WTC11 (cell line): ENCODE results near the gene JCHAIN. TPM values are rescaled to one million over a fixed set of nuclear protein-coding genes. Genes with fewer than 3 reads are reported as not detected.
A peak's percentile ranks its signal among the peaks of the same experiment; 100 is the strongest.
"Not testable (repeated sequence)": the region's sequence is repeated elsewhere in the genome, so short reads cannot be mapped to it uniquely, and the experiment has no call there.

Source experiments
- ATAC-seq: fragments of 200-7000 bp; cut with Tn5 transposase; 2 replicates; pipeline ENCODE4 v1.10.0; 2021; ENCODE audit warnings: mild to moderate bottlenecking, moderate library complexity
- CTCF ChIA-PET: fragments of 300-600 bp; sonication (Branson Sonifier 250); formaldehyde crosslinking; loops from one replicate; lab custom pipeline; 2021; ENCODE audit warnings: antibody characterized with exemption; lab: Charles Lee
- POLR2A ChIA-PET: fragments of 350-600 bp; sonication (Branson Sonifier 250); formaldehyde crosslinking; loops from one replicate; lab custom pipeline; 2021; ENCODE audit warnings: antibody characterized with exemption; lab: Charles Lee
- DNase-seq: peaks from one replicate; pipeline ENCODE4 v3.0.0; 2021; ENCODE audit warnings: low spot score
- H3K27ac Mint-ChIP-seq: 2 replicates; pipeline ENCODE4 v1.8.0; 2021; ENCODE audit warnings: mixed read lengths
- H3K27me3 Mint-ChIP-seq: 2 replicates; pipeline ENCODE4 v1.8.0; 2021; ENCODE audit warnings: low read depth, mild to moderate bottlenecking, moderate library complexity, mixed read lengths
- H3K36me3 Mint-ChIP-seq: 2 replicates; pipeline ENCODE4 v1.8.0; 2021; ENCODE audit warnings: mixed read lengths
- H3K4me1 Mint-ChIP-seq: 2 replicates; pipeline ENCODE4 v1.8.0; 2022; ENCODE audit warnings: mixed read lengths
- H3K4me3 Mint-ChIP-seq: 2 replicates; pipeline ENCODE4 v1.8.0; 2021; ENCODE audit warnings: mild to moderate bottlenecking, moderate library complexity, mixed read lengths
- H3K9me3 Mint-ChIP-seq: 2 replicates; pipeline ENCODE4 v1.8.0; 2021; ENCODE audit warnings: mixed read lengths
- CBFB ChIP-seq: sonication (generic); formaldehyde crosslinking; IDR thresholded peaks from 2 replicates; pipeline ENCODE4 v1.8.1; 2022; ENCODE audit warnings: mild to moderate bottlenecking, low read depth, missing genetic modification reagents
- CREM ChIP-seq: sonication (generic); formaldehyde crosslinking; IDR thresholded peaks from 2 replicates; pipeline ENCODE4 v1.8.1; 2022; ENCODE audit warnings: mild to moderate bottlenecking, missing genetic modification reagents, moderate library complexity
- FOXP4 ChIP-seq: sonication (generic); formaldehyde crosslinking; IDR thresholded peaks from 2 replicates; pipeline ENCODE4 v1.8.0; 2022; ENCODE audit warnings: mild to moderate bottlenecking, missing genetic modification reagents
- HMGXB4 ChIP-seq: sonication (generic); formaldehyde crosslinking; IDR thresholded peaks from 2 replicates; pipeline ENCODE4 v1.8.1; 2023; ENCODE audit warnings: mild to moderate bottlenecking, moderate library complexity, missing genetic modification reagents
- JAZF1 ChIP-seq: fragments of 250-450 bp; sonication (Bioruptor Pico); IDR thresholded peaks from 2 replicates; pipeline ENCODE4 v1.9.0; 2021; ENCODE audit warnings: moderate library complexity, mild to moderate bottlenecking, inconsistent platforms
- JUN ChIP-seq: sonication (generic); formaldehyde crosslinking; IDR thresholded peaks from 2 replicates; pipeline ENCODE4 v1.8.0; 2023; ENCODE audit warnings: mild to moderate bottlenecking, missing genetic modification reagents
- NR2C2 ChIP-seq: sonication (generic); formaldehyde crosslinking; IDR thresholded peaks from 2 replicates; pipeline ENCODE4 v1.8.0; 2022; ENCODE audit warnings: mild to moderate bottlenecking, missing genetic modification reagents
- PRRX2 ChIP-seq: fragments of 250-450 bp; sonication (Bioruptor Pico); IDR thresholded peaks from 2 replicates; pipeline ENCODE4 v1.8.0; 2021; ENCODE audit warnings: mild to moderate bottlenecking
- RELA ChIP-seq: sonication (generic); formaldehyde crosslinking; IDR thresholded peaks from 2 replicates; pipeline ENCODE4 v1.8.1; 2022; ENCODE audit warnings: missing genetic modification reagents, mild to moderate bottlenecking, borderline replicate concordance
- SMAD3 ChIP-seq: sonication (generic); formaldehyde crosslinking; IDR thresholded peaks from 2 replicates; pipeline ENCODE4 v1.8.0; 2022; ENCODE audit warnings: missing genetic modification reagents, mild to moderate bottlenecking, borderline replicate concordance
- ZNF512 ChIP-seq: sonication (generic); formaldehyde crosslinking; IDR thresholded peaks from 2 replicates; pipeline ENCODE4 v1.8.1; 2022; ENCODE audit warnings: missing genetic modification reagents, borderline replicate concordance
- total RNA-seq: library from RNA; stranded (reverse); gene quantifications from 3 replicates; pipeline ENCODE4 v1.2.3, GENCODE V29; 2021
- TF ChIP-seq, protein P1 (sequence below): sonication (generic); formaldehyde crosslinking; IDR thresholded peaks from 2 replicates; pipeline ENCODE4 v1.8.0; 2023; ENCODE audit warnings: missing genetic modification reagents, mild to moderate bottlenecking, borderline replicate concordance
- TF ChIP-seq, protein P2 (sequence below): sonication (generic); formaldehyde crosslinking; IDR thresholded peaks from 2 replicates; pipeline ENCODE4 v1.8.0; 2023; ENCODE audit warnings: missing genetic modification reagents

The JCHAIN gene
- total RNA-seq, 1 experiment from 2014 or later: 0.68 TPM

DNA sequence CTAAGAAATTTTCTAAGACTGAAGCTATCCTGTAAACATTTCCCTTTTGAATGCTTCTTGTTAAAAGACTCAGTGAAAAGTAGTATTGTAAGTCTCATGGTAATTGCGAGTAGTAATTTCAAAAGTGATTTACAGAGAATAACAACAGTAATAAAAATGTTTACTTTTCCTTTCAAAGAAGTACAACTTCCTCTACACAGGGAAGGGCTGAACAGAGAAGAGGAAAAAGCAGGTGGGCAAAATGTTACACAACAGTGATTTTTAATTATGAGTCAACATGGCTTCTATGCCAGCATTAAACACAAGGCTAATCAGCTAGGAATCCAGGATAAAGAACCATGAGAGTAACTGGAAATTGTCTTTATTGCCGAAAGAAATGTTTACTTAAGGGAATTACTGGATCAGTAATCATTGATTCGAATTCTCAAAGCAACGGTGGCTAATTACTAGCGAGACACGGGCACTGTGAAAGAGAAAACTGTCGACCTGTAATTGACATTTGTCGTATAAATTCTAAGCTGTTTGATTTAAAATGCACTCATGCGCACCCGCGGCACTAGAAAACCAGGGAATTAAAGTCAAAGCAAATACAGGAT lies 37.4 kb upstream of the JCHAIN start:
- Mint-ChIP-seq H3K9me3 (no peaks in the 10 kb centered on the region), H3K4me3 (peak overlapping the region; percentile 88), H3K27ac (peak overlapping the region; percentile 98), H3K4me1 (peaks cover 13% of the 10 kb centered on the region), H3K27me3 (peaks cover 3% of the 10 kb centered on the region; the same call in 1 of the 2 replicates), H3K36me3 (no peaks in the 10 kb centered on the region)
- DNase-seq (no peak), ATAC-seq (no peak)
- CTCF ChIA-PET: interaction anchor here (0.5 to 3.0 kb wide), 8 partner anchors 10 to 198 kb away, joined by 3 to 15 read pairs (median 4); partner anchors contain the start of genes MOB1B, RUFY3 and UTP3
- POLR2A ChIA-PET: interaction anchor here (1.0 to 1.6 kb wide), 3 partner anchors 14 to 290 kb away, joined by 4 to 8 read pairs (median 5); partner anchors contain the start of gene DCK
- TF ChIP-seq JAZF1 (CRISPR knock-in tag): no peak
- no peak for TF ChIP-seq RELA (CRISPR knock-in tag)
- no peak for TF ChIP-seq SMAD3
- TF ChIP-seq FOXP4: no peak
- no peak for TF ChIP-seq CBFB (CRISPR knock-in tag)
- no peak for TF ChIP-seq HMGXB4
- no peak for TF ChIP-seq JUN (CRISPR knock-in tag)
- TF ChIP-seq, protein P1, sequence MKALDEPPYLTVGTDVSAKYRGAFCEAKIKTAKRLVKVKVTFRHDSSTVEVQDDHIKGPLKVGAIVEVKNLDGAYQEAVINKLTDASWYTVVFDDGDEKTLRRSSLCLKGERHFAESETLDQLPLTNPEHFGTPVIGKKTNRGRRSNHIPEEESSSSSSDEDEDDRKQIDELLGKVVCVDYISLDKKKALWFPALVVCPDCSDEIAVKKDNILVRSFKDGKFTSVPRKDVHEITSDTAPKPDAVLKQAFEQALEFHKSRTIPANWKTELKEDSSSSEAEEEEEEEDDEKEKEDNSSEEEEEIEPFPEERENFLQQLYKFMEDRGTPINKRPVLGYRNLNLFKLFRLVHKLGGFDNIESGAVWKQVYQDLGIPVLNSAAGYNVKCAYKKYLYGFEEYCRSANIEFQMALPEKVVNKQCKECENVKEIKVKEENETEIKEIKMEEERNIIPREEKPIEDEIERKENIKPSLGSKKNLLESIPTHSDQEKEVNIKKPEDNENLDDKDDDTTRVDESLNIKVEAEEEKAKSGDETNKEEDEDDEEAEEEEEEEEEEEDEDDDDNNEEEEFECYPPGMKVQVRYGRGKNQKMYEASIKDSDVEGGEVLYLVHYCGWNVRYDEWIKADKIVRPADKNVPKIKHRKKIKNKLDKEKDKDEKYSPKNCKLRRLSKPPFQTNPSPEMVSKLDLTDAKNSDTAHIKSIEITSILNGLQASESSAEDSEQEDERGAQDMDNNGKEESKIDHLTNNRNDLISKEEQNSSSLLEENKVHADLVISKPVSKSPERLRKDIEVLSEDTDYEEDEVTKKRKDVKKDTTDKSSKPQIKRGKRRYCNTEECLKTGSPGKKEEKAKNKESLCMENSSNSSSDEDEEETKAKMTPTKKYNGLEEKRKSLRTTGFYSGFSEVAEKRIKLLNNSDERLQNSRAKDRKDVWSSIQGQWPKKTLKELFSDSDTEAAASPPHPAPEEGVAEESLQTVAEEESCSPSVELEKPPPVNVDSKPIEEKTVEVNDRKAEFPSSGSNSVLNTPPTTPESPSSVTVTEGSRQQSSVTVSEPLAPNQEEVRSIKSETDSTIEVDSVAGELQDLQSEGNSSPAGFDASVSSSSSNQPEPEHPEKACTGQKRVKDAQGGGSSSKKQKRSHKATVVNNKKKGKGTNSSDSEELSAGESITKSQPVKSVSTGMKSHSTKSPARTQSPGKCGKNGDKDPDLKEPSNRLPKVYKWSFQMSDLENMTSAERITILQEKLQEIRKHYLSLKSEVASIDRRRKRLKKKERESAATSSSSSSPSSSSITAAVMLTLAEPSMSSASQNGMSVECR: no peak
- TF ChIP-seq, protein P2, sequence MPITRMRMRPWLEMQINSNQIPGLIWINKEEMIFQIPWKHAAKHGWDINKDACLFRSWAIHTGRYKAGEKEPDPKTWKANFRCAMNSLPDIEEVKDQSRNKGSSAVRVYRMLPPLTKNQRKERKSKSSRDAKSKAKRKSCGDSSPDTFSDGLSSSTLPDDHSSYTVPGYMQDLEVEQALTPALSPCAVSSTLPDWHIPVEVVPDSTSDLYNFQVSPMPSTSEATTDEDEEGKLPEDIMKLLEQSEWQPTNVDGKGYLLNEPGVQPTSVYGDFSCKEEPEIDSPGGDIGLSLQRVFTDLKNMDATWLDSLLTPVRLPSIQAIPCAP (CRISPR knock-in tag): no peak
- TF ChIP-seq NR2C2: no peak
- TF ChIP-seq PRRX2 (CRISPR knock-in tag): no peak
- TF ChIP-seq ZNF512 (CRISPR knock-in tag): no peak
- no peak for TF ChIP-seq CREM (CRISPR knock-in tag)

- H3K36me3 Mint-ChIP-seq, H3K4me3 Mint-ChIP-seq, POLR2A ChIA-PET, H3K9me3 Mint-ChIP-seq, DNase-seq, ATAC-seq, CTCF ChIA-PET, H3K27me3 Mint-ChIP-seq: not testable (repeated sequence)
- H3K4me1 Mint-ChIP-seq: peaks cover 13% of the 10 kb centered on the region
- 0 out of 2 replicates have a peak overlapping the region, but pooled peaks have one; percentile 38 for H3K27ac Mint-ChIP-seq
These were observed 36.3 kb upstream of the JCHAIN start for GRCh38 chr4:70702592-70702991.
